Endodermal cell (in vitro differentiated cells): ENCODE results near the gene BLNK. TPM values are rescaled to one million over a fixed set of nuclear protein-coding genes. Genes with fewer than 3 reads are reported as not detected.

ENCODE experiments used
- DNase-seq: peaks from one replicate; pipeline ENCODE4 v3.0.0-alpha.2; 2017
- H3K27ac ChIP-seq: 2 replicates; pipeline ENCODE4 v1.5.1; 2013; ENCODE audit warnings: mild to moderate bottlenecking, low read depth, low read length, moderate library complexity
- H3K27me3 ChIP-seq: 2 replicates; pipeline ENCODE4 v1.6.1; 2013; ENCODE audit warnings: mild to moderate bottlenecking, low read length, moderate library complexity; ENCODE audit not compliant: insufficient read depth, control insufficient read depth, poor library complexity, severe bottlenecking
- H3K36me3 ChIP-seq: 2 replicates; pipeline ENCODE4 v1.7.0; 2013; ENCODE audit warnings: mild to moderate bottlenecking, low read length, moderate library complexity; ENCODE audit not compliant: control insufficient read depth, insufficient read depth
- H3K4me1 ChIP-seq: one replicate; pipeline ENCODE4 v1.7.0; 2013; ENCODE audit warnings: low read length; ENCODE audit not compliant: control insufficient read depth, insufficient read depth
- H3K4me3 ChIP-seq: 2 replicates; pipeline ENCODE4 v1.5.1; 2013; ENCODE audit warnings: mild to moderate bottlenecking, low read length, moderate library complexity
- H3K9ac ChIP-seq: 2 replicates; pipeline ENCODE4 v1.6.1; 2013; ENCODE audit warnings: mild to moderate bottlenecking, low read length, moderate library complexity; ENCODE audit not compliant: poor library complexity, severe bottlenecking; ENCODE audit errors: extremely low read depth
- H3K9me3 ChIP-seq: 2 replicates; pipeline ENCODE4 v1.6.1; 2013; ENCODE audit warnings: mild to moderate bottlenecking, low read length, moderate library complexity; ENCODE audit not compliant: control insufficient read depth
- H3K27ac Mint-ChIP-seq: 2 replicates; pipeline ENCODE4 v1.8.0; 2020; ENCODE audit warnings: mixed read lengths
- H3K27me3 Mint-ChIP-seq: 2 replicates; pipeline ENCODE4 v1.8.0; 2021; ENCODE audit warnings: mild to moderate bottlenecking, mixed read lengths; ENCODE audit not compliant: insufficient read depth
- H3K36me3 Mint-ChIP-seq: 2 replicates; pipeline ENCODE4 v1.8.0; 2020; ENCODE audit warnings: low read depth, mixed read lengths
- H3K4me1 Mint-ChIP-seq: 2 replicates; pipeline ENCODE4 v1.8.0; 2020; ENCODE audit warnings: mixed read lengths
- H3K4me3 Mint-ChIP-seq: 2 replicates; pipeline ENCODE4 v1.8.0; 2020; ENCODE audit warnings: mild to moderate bottlenecking, moderate library complexity, mixed read lengths
- H3K9me3 Mint-ChIP-seq: 2 replicates; pipeline ENCODE4 v1.8.0; 2020; ENCODE audit warnings: mild to moderate bottlenecking, mixed read lengths
- WGBS, 2 experiments: methylation state at CpG; one replicate each; pipeline versions ENCODE4 v1.1.5 to v1.1.7; 2013; ENCODE audit warnings: missing lambda C conversion rate in 2 of 2, mixed read lengths in 1 of 2; ENCODE audit not compliant: insufficient coverage in 1 of 2, insufficient read length in 1 of 2; 5-methylcytosine and 5-hydroxymethylcytosine counted together
- total RNA-seq, 2 donors: library from RNA; stranded (reverse); fragmentation: NEBNext Ultra II Directional in 1 of 2; extraction: Animal tissue kit (Norgen Biotek cat#: 25700) in 1 of 2; gene quantifications; 2 replicates in 1 of 2; 3 replicates in 1 of 2; pipeline ENCODE4 v1.2.1, GENCODE V29; 2021
- TF ChIP-seq, protein P1 (sequence below): fragments of 200-600 bp; sonication (generic); conservative IDR thresholded peaks from 2 replicates; pipeline ENCODE4 v1.5.0; 2021; ENCODE audit warnings: antibody characterized with exemption, mild to moderate bottlenecking

BLNK gene
- total RNA-seq, 2 donors from 2014 or later, result not detected

DNA sequence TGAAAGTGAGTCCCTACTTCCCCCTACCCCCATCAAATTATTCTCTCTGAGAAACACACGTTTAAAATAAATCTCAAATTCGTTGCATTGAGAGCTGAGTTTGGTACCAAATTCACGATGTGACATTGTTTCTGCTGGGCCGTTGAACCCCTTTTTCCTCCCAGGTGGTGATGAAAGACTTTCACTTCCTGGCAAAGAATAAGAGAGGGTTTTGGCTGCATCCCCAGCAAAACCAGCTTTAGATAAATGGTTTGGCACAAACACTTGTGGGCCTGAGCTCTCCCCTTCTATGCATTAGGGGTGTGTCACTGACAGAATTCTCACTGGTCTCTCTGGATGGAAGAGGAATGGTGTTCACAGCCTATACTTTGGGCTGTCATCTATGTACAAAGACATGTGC is 24.1 kb upstream of the BLNK start:
- Mint-ChIP-seq H3K4me3 (no peak overlapping the region), H3K9me3 (no peaks in the 10 kb centered on the region), H3K4me1 (peaks cover 3% of the 10 kb centered on the region), H3K27ac (no peak overlapping the region), H3K27me3 (no peaks in the 10 kb centered on the region), H3K36me3 (no peaks in the 10 kb centered on the region)
- TF ChIP-seq, protein P1, sequence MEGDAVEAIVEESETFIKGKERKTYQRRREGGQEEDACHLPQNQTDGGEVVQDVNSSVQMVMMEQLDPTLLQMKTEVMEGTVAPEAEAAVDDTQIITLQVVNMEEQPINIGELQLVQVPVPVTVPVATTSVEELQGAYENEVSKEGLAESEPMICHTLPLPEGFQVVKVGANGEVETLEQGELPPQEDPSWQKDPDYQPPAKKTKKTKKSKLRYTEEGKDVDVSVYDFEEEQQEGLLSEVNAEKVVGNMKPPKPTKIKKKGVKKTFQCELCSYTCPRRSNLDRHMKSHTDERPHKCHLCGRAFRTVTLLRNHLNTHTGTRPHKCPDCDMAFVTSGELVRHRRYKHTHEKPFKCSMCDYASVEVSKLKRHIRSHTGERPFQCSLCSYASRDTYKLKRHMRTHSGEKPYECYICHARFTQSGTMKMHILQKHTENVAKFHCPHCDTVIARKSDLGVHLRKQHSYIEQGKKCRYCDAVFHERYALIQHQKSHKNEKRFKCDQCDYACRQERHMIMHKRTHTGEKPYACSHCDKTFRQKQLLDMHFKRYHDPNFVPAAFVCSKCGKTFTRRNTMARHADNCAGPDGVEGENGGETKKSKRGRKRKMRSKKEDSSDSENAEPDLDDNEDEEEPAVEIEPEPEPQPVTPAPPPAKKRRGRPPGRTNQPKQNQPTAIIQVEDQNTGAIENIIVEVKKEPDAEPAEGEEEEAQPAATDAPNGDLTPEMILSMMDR, result no peak
- Histone ChIP-seq H3K4me1 (no peaks in the 10 kb centered on the region), H3K36me3 (no peaks in the 10 kb centered on the region), H3K4me3 (no peak overlapping the region), H3K9ac (no peak overlapping the region), H3K27me3 (peaks cover 14% of the 10 kb centered on the region), H3K27ac (no peak overlapping the region), H3K9me3 (no peaks in the 10 kb centered on the region)
- 90 to 95% methylated on average over 4 of the region's 4 CpGs for WGBS, 2 experiments
- no peak for DNase-seq

DNA sequence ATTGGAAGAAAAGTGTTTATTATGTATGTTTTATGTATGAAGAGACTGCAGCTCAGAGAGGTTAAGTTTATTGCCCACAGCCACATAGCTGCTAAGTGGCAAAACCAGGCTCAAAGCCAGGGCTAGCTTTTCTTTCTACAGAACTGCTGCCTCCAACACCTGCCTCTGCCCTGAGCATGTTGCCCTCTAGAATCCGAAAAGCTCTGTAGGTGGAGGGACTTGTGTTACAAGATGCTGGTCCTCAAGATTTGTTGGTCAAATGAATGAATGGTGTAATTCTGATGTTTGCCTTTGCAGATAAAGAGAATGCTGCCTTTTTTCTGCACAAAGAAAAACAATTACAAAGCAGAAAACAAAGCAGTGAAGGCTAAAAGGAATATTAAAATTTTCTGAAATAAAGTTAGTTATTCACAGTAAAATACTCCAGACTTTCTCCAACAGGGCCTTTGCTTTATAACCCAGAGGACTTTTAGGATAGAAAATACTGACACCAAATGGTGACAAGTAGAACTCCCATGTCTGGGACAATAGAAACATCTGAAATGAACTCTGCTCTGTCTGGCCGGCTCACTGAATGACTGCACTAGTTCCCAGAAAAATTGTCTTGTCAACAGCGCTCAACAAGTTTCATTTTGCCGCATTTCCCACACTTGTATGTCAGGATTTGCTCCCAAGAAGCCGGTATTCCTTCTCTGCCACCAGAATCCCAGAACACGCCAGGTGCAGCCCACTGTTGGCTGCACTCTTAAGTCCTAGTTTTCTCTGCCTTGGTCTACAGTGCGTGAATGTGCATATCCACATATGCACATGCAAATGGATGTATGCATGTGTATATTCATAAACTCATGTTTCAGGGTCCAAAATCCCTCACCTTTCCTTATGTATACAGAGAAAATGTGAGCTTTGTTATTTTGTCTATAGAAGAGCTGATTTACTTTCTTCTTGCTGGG is 21.9 kb upstream of the BLNK start:
- H3K9ac ChIP-seq, result no peak overlapping the region
- Mint-ChIP-seq H3K36me3 (no peaks in the 10 kb centered on the region), H3K4me1 (peaks cover 2% of the 10 kb centered on the region), H3K27me3 (no peaks in the 10 kb centered on the region), H3K4me3 (no peak overlapping the region), H3K27ac (no peak overlapping the region), H3K9me3 (no peaks in the 10 kb centered on the region)
- DNase-seq, result peak; percentile 64
- H3K36me3 ChIP-seq, result no peaks in the 10 kb centered on the region
- H3K27ac ChIP-seq, result no peak overlapping the region
- peaks cover 14% of the 10 kb centered on the region for H3K27me3 ChIP-seq
- no peaks in the 10 kb centered on the region for H3K4me1 ChIP-seq
- no peak overlapping the region for H3K4me3 ChIP-seq
- WGBS, 2 experiments, result 61 to 62% methylated on average over 6 to 7 of the region's 7 CpGs
- TF ChIP-seq, protein P1, result peak; percentile 80
- H3K9me3 ChIP-seq, result no peaks in the 10 kb centered on the region

DNA sequence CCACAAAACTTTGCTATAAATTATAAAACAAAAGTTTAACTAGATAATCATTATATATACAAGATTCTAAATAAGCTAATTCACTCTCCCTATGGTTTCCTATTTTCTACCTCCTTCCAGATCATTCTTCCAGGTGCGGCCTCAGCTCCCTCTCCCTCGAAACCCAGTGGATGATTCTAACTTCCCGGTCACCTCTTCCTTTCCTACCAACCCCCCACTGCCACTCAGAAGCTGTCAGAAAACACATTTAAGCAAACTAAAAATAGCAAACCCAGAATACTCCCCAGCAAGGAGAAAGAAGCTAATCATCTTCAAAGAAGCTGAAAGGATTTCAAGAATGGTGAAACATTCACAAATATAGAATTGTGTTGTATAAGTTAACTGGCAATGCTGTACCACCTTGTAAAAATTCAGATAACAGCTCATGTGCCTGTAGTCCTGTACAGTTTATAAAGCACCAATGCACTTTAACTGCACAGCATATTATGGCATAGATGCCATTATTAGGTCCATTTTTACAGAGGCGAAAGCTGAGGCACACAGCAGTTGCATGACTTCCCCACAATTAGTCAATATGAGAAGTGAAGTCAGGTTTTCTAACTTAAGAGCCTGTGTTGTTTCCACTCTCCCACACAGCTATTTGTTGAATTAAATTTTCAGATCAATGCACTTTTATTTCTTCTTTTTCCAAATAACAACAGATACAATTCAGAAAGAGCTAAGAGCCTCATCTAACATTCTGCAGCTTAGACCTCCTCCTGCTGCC is 19.2 kb upstream of the BLNK start:
- H3K27me3 Mint-ChIP-seq, result no peaks in the 10 kb centered on the region
- Histone ChIP-seq H3K9ac (no peak overlapping the region), H3K36me3 (no peaks in the 10 kb centered on the region), H3K4me3 (no peak overlapping the region), H3K4me1 (no peaks in the 10 kb centered on the region), H3K27ac (no peak overlapping the region), H3K9me3 (no peaks in the 10 kb centered on the region), H3K27me3 (peaks cover 14% of the 10 kb centered on the region)
- WGBS, 2 experiments, result 80 to 86% methylated on average over 2 to 4 of the region's 4 CpGs
- no peaks in the 10 kb centered on the region for H3K36me3 Mint-ChIP-seq
- no peak overlapping the region for H3K4me3 Mint-ChIP-seq
- no peak overlapping the region for H3K27ac Mint-ChIP-seq
- no peaks in the 10 kb centered on the region for H3K9me3 Mint-ChIP-seq
- H3K4me1 Mint-ChIP-seq, result peaks cover 2% of the 10 kb centered on the region
- TF ChIP-seq, protein P1, result no peak
- DNase-seq, result no peak
